ENCODE data around the gene MBD3L4. TPM values are rescaled to one million over a fixed set of nuclear protein-coding genes. Genes with fewer than 3 reads are reported as not detected.

MBD3L4 gene
- total RNA-seq, 4 donors from 2014 or later, result not detected

- H3K4me3 ChIP-seq, result no peak overlapping the region
- WGBS, result 94% methylated on average over 29 of the region's 29 CpGs
- peaks cover 32% of the 10 kb centered on the region for H3K9me3 ChIP-seq
- TF ChIP-seq POLR2A (IDR thresholded peaks at IDR 0.05) (no peak), POLR2AphosphoS5 (IDR thresholded peaks at IDR 0.05) (no peak), EP300 (IDR thresholded peaks at IDR 0.05) (no peak)
- TF ChIP-seq, protein P1, sequence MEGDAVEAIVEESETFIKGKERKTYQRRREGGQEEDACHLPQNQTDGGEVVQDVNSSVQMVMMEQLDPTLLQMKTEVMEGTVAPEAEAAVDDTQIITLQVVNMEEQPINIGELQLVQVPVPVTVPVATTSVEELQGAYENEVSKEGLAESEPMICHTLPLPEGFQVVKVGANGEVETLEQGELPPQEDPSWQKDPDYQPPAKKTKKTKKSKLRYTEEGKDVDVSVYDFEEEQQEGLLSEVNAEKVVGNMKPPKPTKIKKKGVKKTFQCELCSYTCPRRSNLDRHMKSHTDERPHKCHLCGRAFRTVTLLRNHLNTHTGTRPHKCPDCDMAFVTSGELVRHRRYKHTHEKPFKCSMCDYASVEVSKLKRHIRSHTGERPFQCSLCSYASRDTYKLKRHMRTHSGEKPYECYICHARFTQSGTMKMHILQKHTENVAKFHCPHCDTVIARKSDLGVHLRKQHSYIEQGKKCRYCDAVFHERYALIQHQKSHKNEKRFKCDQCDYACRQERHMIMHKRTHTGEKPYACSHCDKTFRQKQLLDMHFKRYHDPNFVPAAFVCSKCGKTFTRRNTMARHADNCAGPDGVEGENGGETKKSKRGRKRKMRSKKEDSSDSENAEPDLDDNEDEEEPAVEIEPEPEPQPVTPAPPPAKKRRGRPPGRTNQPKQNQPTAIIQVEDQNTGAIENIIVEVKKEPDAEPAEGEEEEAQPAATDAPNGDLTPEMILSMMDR (IDR thresholded peaks at IDR 0.05), result no peak
- H3K27ac ChIP-seq, result no peak overlapping the region
- no peak for DNase-seq (ENCODE audit: low spot score in 2 of 2)
- peaks cover 9% of the 10 kb centered on the region for H3K4me1 ChIP-seq
- peaks cover 85% of the 10 kb centered on the region for H3K36me3 ChIP-seq
- H3K27me3 ChIP-seq, result no peaks in the 10 kb centered on the region
Measured at GRCh38 chr19:7074705-7075282, 34.8 kb upstream of the MBD3L4 start.

DNA sequence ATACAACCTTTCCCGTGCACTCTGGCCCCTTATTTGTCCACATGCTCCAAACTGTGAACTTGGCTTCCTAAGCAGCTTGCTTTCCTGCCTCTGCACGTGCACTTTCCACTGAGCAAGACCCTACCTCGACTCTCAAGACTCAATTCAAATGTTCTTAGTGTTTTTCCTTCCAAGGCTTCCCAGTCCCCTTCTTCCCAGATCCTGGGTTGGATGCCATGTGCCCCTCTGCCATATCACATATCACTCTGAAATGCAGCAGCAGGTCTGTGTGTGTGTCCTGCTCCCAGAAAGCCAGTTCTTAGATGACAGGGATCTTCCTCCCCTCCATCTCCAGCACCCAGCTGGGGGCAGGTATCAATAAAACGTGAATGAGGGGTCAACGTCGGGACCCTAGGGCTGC is 32.6 kb upstream of the MBD3L4 start:
- peaks cover 9% of the 10 kb centered on the region for H3K4me1 ChIP-seq
- no peaks in the 10 kb centered on the region for H3K27me3 ChIP-seq
- WGBS, result 94% methylated on average over 6 of the region's 6 CpGs
- peaks cover 14% of the 10 kb centered on the region for H3K9me3 ChIP-seq
- no peak for DNase-seq (ENCODE audit: low spot score in 2 of 2)
- no peak overlapping the region for H3K4me3 ChIP-seq
- TF ChIP-seq EP300 (IDR thresholded peaks at IDR 0.05), result no peak
- H3K36me3 ChIP-seq, result peaks cover 62% of the 10 kb centered on the region
- no peak overlapping the region for H3K27ac ChIP-seq

DNA sequence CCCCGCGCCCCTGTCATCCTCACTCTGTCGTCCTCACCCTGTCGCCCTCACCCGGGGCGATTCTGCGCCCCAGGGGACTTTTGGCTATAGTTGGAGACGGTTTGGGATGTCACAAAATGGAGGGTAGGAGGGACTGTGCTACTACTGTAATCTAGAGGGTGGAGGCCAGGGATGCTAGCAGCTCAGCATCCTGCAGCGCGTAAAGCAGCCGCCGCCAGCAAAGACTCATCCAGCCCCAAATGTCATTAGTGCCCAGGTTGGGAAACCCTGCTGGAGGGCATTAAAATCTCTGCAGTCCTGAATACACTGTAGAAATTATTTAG is 29.9 kb upstream of the MBD3L4 start:
- Histone ChIP-seq H3K27me3 (no peaks in the 10 kb centered on the region), H3K36me3 (peaks cover 36% of the 10 kb centered on the region), H3K4me1 (peaks cover 9% of the 10 kb centered on the region), H3K4me3 (peak overlapping the region; percentile 94), H3K9me3 (peaks cover 1% of the 10 kb centered on the region), H3K27ac (peak overlapping the region; percentile 87)
- WGBS, result 0% methylated on average over 5 of the region's 12 CpGs
- no peak for DNase-seq (ENCODE audit: low spot score in 2 of 2)
- TF ChIP-seq POLR2A (IDR thresholded peaks at IDR 0.05) (no peak), POLR2AphosphoS5 (IDR thresholded peaks at IDR 0.05) (no peak), EP300 (IDR thresholded peaks at IDR 0.05) (no peak)
- TF ChIP-seq, protein P1 (IDR thresholded peaks at IDR 0.05), result no peak

DNA sequence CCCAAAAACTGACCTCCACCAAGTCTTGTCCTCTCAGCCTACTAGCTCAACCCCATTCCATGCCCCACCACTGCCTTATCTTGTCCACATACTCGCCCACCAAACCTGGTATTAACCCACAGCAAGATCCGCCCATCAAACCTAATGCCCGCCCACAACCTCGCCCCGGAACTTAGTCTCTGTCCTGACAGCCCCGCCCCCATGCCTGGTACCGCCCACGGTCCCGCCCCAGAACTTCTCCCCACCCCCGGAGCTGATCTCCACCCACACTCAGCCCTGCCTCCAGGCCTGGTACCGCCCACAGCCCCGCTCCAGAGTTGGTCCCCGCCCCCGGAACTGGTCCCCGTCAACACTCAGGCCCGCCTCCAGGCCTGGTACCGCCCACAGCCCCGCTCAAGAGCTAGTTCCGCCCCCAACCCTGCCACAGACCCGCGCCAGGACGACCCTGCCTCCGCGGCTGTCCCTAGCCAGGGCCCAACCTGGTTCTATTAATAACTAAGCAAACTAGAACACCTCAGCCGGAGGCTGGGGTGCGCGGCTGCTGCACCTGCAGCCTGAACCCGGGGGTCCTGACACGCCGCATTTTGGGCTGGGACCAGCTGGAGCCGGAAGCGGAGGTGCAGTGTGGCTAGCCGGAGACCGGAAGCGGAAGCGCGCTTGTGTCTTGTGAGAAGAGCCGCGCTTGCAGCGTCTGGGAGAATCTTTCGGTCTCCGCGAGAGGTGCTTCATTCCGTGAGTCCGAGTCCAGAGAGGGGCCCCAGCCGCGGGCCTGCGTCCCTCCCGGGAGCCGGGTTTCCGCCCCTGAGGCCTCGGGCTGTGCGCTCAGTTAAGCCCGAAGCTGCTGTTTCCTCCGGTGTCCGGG is 29.3 kb upstream of the MBD3L4 start, which contains the start of gene ZNF557:
Gene ZNF557 (plus strand): TSS at position 662 of the 862 bp plus-strand sequence. CDS start 5,372 bp downstream, outside the sequence.
- H3K4me1 ChIP-seq, result peaks cover 9% of the 10 kb centered on the region
- WGBS, result 3% methylated on average over 29 of the region's 56 CpGs
- H3K4me3 ChIP-seq, result peak within 1 kb of the TSS; percentile 94
- TF ChIP-seq POLR2A (IDR thresholded peaks at IDR 0.05) (peak in 1 of 2 donors; percentile 50), EP300 (IDR thresholded peaks at IDR 0.05) (no peak), POLR2AphosphoS5 (IDR thresholded peaks at IDR 0.05) (peak in 2 of 3 donors; percentile 35 to 79)
- TF ChIP-seq, protein P1 (IDR thresholded peaks at IDR 0.05), result no peak
- H3K27me3 ChIP-seq, result no peaks in the 10 kb centered on the region
- H3K36me3 ChIP-seq, result peaks cover 30% of the 10 kb centered on the region
- peak within 1 kb of the TSS; percentile 87 for H3K27ac ChIP-seq
- no peaks in the 10 kb centered on the region for H3K9me3 ChIP-seq
- peak; percentile 99 to 100 for DNase-seq (ENCODE audit: low spot score in 2 of 2)

- DNase-seq (ENCODE audit: low spot score in 2 of 2), result no peak
- peaks cover 23% of the 10 kb centered on the region for H3K36me3 ChIP-seq
- H3K27ac ChIP-seq, result no peak overlapping the region
- peaks cover 9% of the 10 kb centered on the region for H3K4me1 ChIP-seq
- no peaks in the 10 kb centered on the region for H3K9me3 ChIP-seq
- no peaks in the 10 kb centered on the region for H3K27me3 ChIP-seq
- TF ChIP-seq, protein P1 (IDR thresholded peaks at IDR 0.05), result no peak
- TF ChIP-seq EP300 (IDR thresholded peaks at IDR 0.05) (no peak), POLR2AphosphoS5 (IDR thresholded peaks at IDR 0.05) (no peak), POLR2A (IDR thresholded peaks at IDR 0.05) (no peak)
- 85% methylated on average over 6 of the region's 6 CpGs for WGBS
- H3K4me3 ChIP-seq, result peak overlapping the region; percentile 94
Measured at GRCh38 chr19:7068599-7068998, 28.6 kb upstream of the MBD3L4 start.

All from suprapubic skin (tissue), 4 donors.